Liver (tissue), 9 donors: ENCODE measurements around the gene GCDH. TPM values are rescaled to one million over a fixed set of nuclear protein-coding genes. Genes with fewer than 3 reads are reported as not detected.
A peak's percentile ranks its signal among the peaks of the same experiment; 100 is the strongest.

ENCODE experiments used
- DNase-seq: peaks from one replicate; pipeline ENCODE4 v3.0.0-alpha.2; 2017; ENCODE audit warnings: low spot score
- H3K27ac ChIP-seq, 2 donors: one replicate each; pipeline ENCODE4 v1.7.0; 2013; ENCODE audit warnings: inconsistent platforms in 2 of 2, low read length in 2 of 2, control low read depth in 1 of 2, low read depth in 1 of 2, mild to moderate bottlenecking in 1 of 2
- H3K27me3 ChIP-seq, 4 donors: one replicate each; pipeline versions ENCODE4 v1.6.1 to v1.7.0; 2013; ENCODE audit warnings: low read length in 3 of 4, inconsistent platforms in 1 of 4, mild to moderate bottlenecking in 1 of 4, moderate library complexity in 1 of 4; ENCODE audit not compliant: control insufficient read depth in 4 of 4, insufficient read depth in 4 of 4
- H3K36me3 ChIP-seq, 4 donors: one replicate each; pipeline versions ENCODE4 v1.6.1 to v1.7.0; 2013; ENCODE audit warnings: low read length in 3 of 4, mild to moderate bottlenecking in 3 of 4, low read depth in 1 of 4, moderate library complexity in 1 of 4; ENCODE audit not compliant: control insufficient read depth in 4 of 4, insufficient read depth in 3 of 4
- H3K4me1 ChIP-seq, 4 donors: one replicate each; pipeline versions ENCODE4 v1.6.1 to v1.7.0; 2013; ENCODE audit warnings: low read length in 3 of 4, mild to moderate bottlenecking in 3 of 4, moderate library complexity in 1 of 4; ENCODE audit not compliant: control insufficient read depth in 4 of 4, insufficient read depth in 4 of 4
- H3K4me3 ChIP-seq, 3 donors: one replicate each; pipeline versions ENCODE4 v1.6.1 to v1.7.0; 2013; ENCODE audit warnings: low read length in 3 of 3, control low read depth in 1 of 3, low read depth in 1 of 3, mild to moderate bottlenecking in 1 of 3
- H3K9ac ChIP-seq, 2 donors: one replicate each; pipeline ENCODE4 v1.7.0; 2013; ENCODE audit warnings: low read length in 2 of 2, mild to moderate bottlenecking in 2 of 2, moderate library complexity in 2 of 2, control low read depth in 1 of 2, low read depth in 1 of 2
- H3K9me3 ChIP-seq, 4 donors: one replicate each; pipeline versions ENCODE4 v1.6.1 to v1.7.0; 2013; ENCODE audit warnings: low read length in 3 of 4; ENCODE audit not compliant: control insufficient read depth in 4 of 4
- EGR1 ChIP-seq, 2 donors: IDR thresholded peaks; 2 replicates each; pipeline ENCODE4 v1.6.1; 2016 to 2018; ENCODE audit warnings: antibody characterized with exemption in 2 of 2, low read depth in 2 of 2
- FOXA2 ChIP-seq: IDR thresholded peaks from 2 replicates; pipeline ENCODE4 v1.6.1; 2016; ENCODE audit warnings: antibody characterized with exemption
- HNF4A ChIP-seq, 2 donors: conservative IDR thresholded peaks; 2 replicates each; pipeline ENCODE4 v1.6.1; 2016; ENCODE audit warnings: antibody characterized with exemption in 2 of 2, mild to moderate bottlenecking in 2 of 2
- HNF4G ChIP-seq: IDR thresholded peaks from 2 replicates; pipeline ENCODE4 v1.6.1; 2016; ENCODE audit warnings: antibody characterized with exemption
- NR2F2 ChIP-seq: IDR thresholded peaks from 2 replicates; pipeline ENCODE4 v1.6.1; 2016; ENCODE audit warnings: antibody characterized with exemption
- RAD21 ChIP-seq, 2 donors: IDR thresholded peaks; 2 replicates each; pipeline ENCODE4 v1.6.1; 2016; ENCODE audit warnings: antibody characterized with exemption in 2 of 2, mild to moderate bottlenecking in 2 of 2
- RXRA ChIP-seq, 2 donors: IDR thresholded peaks; 2 replicates each; pipeline ENCODE4 v1.6.1; 2017 to 2018; ENCODE audit warnings: antibody characterized with exemption in 2 of 2, mild to moderate bottlenecking in 1 of 2
- SP1 ChIP-seq: IDR thresholded peaks from 2 replicates; pipeline ENCODE4 v1.6.1; 2018; ENCODE audit warnings: antibody characterized with exemption, mild to moderate bottlenecking
- TAF1 ChIP-seq: conservative IDR thresholded peaks from 2 replicates; pipeline ENCODE4 v1.6.1; 2016; ENCODE audit warnings: antibody characterized with exemption, mild to moderate bottlenecking
- WGBS: extraction: QIAGEN DNeasy Blood & Tissue Kit; methylation state at CpG from one replicate; pipeline ENCODE4 v1.1.7; 2013; 5-methylcytosine and 5-hydroxymethylcytosine counted together
- polyA plus RNA-seq, 2 donors: library from polyadenylated mRNA; stranded (reverse) in 1 of 2; unstranded in 1 of 2; fragments of 200-250 nt in 1 of 2; fragments of >200 nt in 1 of 2; fragmentation: Nextera tagmentation in 1 of 2; extraction: Ambion mirVana in 1 of 2; gene quantifications; one replicate each; pipeline versions ENCODE4 v1.2.1 to v1.2.3, GENCODE V29; 2013 to 2015
- total RNA-seq, 2 donors: library from RNA; depleted of rRNA; stranded (reverse); fragments of >200 nt; gene quantifications; one replicate each; pipeline ENCODE4 v1.2.3, GENCODE V29; 2014
- TF ChIP-seq, protein P1 (sequence below): IDR thresholded peaks from 2 replicates; pipeline ENCODE4 v1.6.1; 2016; ENCODE audit warnings: antibody characterized with exemption
- TF ChIP-seq, protein P2 (sequence below): IDR thresholded peaks from 2 replicates; pipeline ENCODE4 v1.6.1; 2016; ENCODE audit warnings: antibody characterized with exemption, mild to moderate bottlenecking
- TF ChIP-seq, protein P3 (sequence below): IDR thresholded peaks from 2 replicates; pipeline ENCODE4 v1.6.1; 2016; ENCODE audit warnings: antibody characterized with exemption
- donor health status: healthy.
- donor health status: healthy.
- donor health status: healthy.
- donor health status: healthy.
- donor health status: healthy.

Gene GCDH
- total and polyA plus RNA-seq, 4 donors = 65.8 to 118 (median 78.1) TPM

- 79% methylated on average over 7 of the region's 7 CpGs for WGBS
- TF ChIP-seq RAD21 (IDR thresholded peaks at IDR 0.05) = no peak
- no peak for TF ChIP-seq EGR1 (IDR thresholded peaks at IDR 0.05; ENCODE audit: low read depth in 2 of 2)
- TF ChIP-seq, protein P1, sequence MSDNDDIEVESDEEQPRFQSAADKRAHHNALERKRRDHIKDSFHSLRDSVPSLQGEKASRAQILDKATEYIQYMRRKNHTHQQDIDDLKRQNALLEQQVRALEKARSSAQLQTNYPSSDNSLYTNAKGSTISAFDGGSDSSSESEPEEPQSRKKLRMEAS = no peak
- TF ChIP-seq SP1 = no peak
- TF ChIP-seq, protein P2, sequence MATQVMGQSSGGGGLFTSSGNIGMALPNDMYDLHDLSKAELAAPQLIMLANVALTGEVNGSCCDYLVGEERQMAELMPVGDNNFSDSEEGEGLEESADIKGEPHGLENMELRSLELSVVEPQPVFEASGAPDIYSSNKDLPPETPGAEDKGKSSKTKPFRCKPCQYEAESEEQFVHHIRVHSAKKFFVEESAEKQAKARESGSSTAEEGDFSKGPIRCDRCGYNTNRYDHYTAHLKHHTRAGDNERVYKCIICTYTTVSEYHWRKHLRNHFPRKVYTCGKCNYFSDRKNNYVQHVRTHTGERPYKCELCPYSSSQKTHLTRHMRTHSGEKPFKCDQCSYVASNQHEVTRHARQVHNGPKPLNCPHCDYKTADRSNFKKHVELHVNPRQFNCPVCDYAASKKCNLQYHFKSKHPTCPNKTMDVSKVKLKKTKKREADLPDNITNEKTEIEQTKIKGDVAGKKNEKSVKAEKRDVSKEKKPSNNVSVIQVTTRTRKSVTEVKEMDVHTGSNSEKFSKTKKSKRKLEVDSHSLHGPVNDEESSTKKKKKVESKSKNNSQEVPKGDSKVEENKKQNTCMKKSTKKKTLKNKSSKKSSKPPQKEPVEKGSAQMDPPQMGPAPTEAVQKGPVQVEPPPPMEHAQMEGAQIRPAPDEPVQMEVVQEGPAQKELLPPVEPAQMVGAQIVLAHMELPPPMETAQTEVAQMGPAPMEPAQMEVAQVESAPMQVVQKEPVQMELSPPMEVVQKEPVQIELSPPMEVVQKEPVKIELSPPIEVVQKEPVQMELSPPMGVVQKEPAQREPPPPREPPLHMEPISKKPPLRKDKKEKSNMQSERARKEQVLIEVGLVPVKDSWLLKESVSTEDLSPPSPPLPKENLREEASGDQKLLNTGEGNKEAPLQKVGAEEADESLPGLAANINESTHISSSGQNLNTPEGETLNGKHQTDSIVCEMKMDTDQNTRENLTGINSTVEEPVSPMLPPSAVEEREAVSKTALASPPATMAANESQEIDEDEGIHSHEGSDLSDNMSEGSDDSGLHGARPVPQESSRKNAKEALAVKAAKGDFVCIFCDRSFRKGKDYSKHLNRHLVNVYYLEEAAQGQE = no peak
- no peak for TF ChIP-seq TAF1
- H3K4me1 ChIP-seq = peaks cover 13 to 49% (median 38%) of the 10 kb centered on the region in 4 donors
- H3K27ac ChIP-seq = no peak overlapping the region
- H3K4me3 ChIP-seq = no peak overlapping the region
- H3K27me3 ChIP-seq = no peaks in the 10 kb centered on the region
- H3K9ac ChIP-seq = no peak overlapping the region
- peaks cover 13 to 20% (median 16%) of the 10 kb centered on the region in 4 donors for H3K36me3 ChIP-seq
- no peak for DNase-seq
- H3K9me3 ChIP-seq = no peaks in the 10 kb centered on the region
These were observed 45.6 kb downstream of the GCDH start for GRCh38 chr19:12936582-12936981.

DNA sequence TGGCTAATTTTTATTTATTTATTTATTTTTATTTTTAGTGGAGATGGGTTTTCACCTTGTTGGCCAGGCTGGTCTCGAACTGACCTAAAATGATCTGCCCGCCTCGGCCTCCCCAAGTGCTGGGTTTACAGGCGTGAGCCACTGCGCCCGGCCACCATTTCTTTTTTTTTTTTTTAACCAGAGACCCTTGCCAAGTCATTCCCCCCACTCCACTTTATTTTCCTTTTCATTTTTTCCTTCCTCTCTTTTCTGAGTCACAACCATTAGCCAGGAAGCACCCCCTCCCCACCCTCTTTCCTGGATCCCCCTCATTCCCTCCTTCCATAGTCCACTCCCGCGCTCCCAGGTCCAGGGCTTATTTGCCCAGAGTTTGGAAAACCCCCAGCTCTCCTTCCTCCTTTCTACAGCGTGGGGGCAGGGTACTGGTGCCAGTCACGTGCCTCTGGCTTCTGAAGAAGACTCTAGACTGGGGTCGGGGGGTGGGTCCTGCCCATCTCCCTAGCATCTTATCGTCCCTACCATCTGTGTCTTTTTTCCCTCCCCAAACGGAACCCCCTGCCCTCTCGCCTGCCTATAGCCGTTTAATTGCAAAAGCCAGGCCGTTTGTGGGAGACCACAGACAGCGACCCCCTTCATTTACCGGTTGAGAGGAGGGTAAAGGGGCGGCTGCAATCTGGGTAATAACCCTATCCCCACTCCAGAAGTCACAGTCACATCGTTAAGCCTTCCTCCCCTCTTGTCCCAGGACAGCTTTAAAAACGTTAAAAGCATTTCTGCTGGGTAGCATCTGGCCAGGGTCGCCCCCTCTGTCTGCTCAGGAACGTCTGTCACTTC lies 46.4 kb downstream of the GCDH start:
- WGBS = 22% methylated on average over 23 of the region's 23 CpGs
- Histone ChIP-seq H3K9ac (no peak overlapping the region), H3K9me3 (no peaks in the 10 kb centered on the region), H3K4me1 (peaks cover 13 to 44% (median 38%) of the 10 kb centered on the region in 4 donors), H3K4me3 (peak overlapping the region; percentile 47 to 68 (median 48)), H3K27ac (peak overlapping the region in 1 of 2 donors; percentile 48), H3K27me3 (no peaks in the 10 kb centered on the region), H3K36me3 (peaks cover 13 to 24% (median 20%) of the 10 kb centered on the region in 4 donors)
- TF ChIP-seq, protein P1 = no peak
- TF ChIP-seq HNF4A (conservative IDR thresholded peaks at IDR 0.05) (peak in 1 of 2 donors; percentile 41), RXRA (IDR thresholded peaks at IDR 0.05) (no peak), NR2F2 (no peak), FOXA2 (no peak), HNF4G (no peak)
- TF ChIP-seq, protein P3, sequence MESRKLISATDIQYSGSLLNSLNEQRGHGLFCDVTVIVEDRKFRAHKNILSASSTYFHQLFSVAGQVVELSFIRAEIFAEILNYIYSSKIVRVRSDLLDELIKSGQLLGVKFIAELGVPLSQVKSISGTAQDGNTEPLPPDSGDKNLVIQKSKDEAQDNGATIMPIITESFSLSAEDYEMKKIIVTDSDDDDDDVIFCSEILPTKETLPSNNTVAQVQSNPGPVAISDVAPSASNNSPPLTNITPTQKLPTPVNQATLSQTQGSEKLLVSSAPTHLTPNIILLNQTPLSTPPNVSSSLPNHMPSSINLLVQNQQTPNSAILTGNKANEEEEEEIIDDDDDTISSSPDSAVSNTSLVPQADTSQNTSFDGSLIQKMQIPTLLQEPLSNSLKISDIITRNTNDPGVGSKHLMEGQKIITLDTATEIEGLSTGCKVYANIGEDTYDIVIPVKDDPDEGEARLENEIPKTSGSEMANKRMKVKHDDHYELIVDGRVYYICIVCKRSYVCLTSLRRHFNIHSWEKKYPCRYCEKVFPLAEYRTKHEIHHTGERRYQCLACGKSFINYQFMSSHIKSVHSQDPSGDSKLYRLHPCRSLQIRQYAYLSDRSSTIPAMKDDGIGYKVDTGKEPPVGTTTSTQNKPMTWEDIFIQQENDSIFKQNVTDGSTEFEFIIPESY = no peak
- no peak for DNase-seq
